ENCODE data around the gene STAT5B. TPM values are rescaled to one million over a fixed set of nuclear protein-coding genes. Genes with fewer than 3 reads are reported as not detected.
"Not testable (repeated sequence)": the region's sequence is repeated elsewhere in the genome, so short reads cannot be mapped to it uniquely, and the experiment has no call there.

STAT5B gene
- polyA plus RNA-seq, 3 donors: 28.5 to 103 (median 47.9) TPM

DNA sequence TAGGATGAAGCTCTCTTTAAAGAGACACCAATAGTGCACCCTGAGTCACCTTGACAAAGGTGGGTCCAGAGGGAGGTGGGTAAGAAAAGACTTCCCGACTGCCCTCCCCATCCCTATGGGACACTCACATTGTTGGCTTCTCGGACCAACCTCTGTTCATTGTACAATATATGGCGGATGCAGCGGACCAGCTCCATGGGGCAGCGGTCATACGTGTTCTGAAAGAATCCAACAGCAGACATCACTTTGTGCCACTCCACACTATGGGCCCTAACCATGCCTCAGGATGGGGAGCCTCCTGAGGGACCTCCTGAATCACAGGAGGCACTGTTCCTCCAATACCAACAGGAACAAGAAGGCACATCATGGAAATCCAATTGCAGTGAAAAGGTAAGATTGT is 51.5 kb downstream of the STAT5B start:
- peaks cover 33 to 64% of the 10 kb centered on the region in 2 donors for H3K36me3 ChIP-seq (replicated peaks in 1 of 2; ENCODE audit: control insufficient read depth in 1 of 2, insufficient read depth in 2 of 2, low read length in 2 of 2)
- no peak overlapping the region for H3K9ac ChIP-seq (ENCODE audit: insufficient read depth, low read length, poor library complexity, severe bottlenecking)
- peaks cover 13 to 21% of the 10 kb centered on the region in 2 donors for H3K4me1 ChIP-seq (ENCODE audit: control insufficient read depth in 1 of 2, insufficient read depth in 2 of 2, low read length in 2 of 2)
- Mint-ChIP-seq H3K4me1 (peaks cover 25% of the 10 kb centered on the region), H3K4me3 (no peak overlapping the region), H3K36me3 (peaks cover 50 to 71% of the 10 kb centered on the region in 2 donors), H3K9me3 (no peaks in the 10 kb centered on the region), H3K27me3 (ENCODE audit: low read depth in 3 of 3) (no peaks in the 10 kb centered on the region), H3K27ac (peak overlapping the region in 1 of 7 donors; percentile 19)
- no peak overlapping the region for H3K4me2 ChIP-seq (replicated peaks; ENCODE audit: extremely low read depth, low read length, poor library complexity, severe bottlenecking)
- WGBS (ENCODE audit: insufficient coverage): 100% methylated on average over 5 of the region's 6 CpGs
- H3K27ac ChIP-seq (ENCODE audit: low read depth in 1 of 2, low read length in 2 of 2): no peak overlapping the region
- no peak overlapping the region for H3K4me3 ChIP-seq (replicated peaks in 1 of 3; ENCODE audit: low read depth in 2 of 3, low read length in 3 of 3)
- TF ChIP-seq, protein P1, sequence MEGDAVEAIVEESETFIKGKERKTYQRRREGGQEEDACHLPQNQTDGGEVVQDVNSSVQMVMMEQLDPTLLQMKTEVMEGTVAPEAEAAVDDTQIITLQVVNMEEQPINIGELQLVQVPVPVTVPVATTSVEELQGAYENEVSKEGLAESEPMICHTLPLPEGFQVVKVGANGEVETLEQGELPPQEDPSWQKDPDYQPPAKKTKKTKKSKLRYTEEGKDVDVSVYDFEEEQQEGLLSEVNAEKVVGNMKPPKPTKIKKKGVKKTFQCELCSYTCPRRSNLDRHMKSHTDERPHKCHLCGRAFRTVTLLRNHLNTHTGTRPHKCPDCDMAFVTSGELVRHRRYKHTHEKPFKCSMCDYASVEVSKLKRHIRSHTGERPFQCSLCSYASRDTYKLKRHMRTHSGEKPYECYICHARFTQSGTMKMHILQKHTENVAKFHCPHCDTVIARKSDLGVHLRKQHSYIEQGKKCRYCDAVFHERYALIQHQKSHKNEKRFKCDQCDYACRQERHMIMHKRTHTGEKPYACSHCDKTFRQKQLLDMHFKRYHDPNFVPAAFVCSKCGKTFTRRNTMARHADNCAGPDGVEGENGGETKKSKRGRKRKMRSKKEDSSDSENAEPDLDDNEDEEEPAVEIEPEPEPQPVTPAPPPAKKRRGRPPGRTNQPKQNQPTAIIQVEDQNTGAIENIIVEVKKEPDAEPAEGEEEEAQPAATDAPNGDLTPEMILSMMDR (IDR thresholded peaks at IDR 0.05): no peak
- no peaks in the 10 kb centered on the region for H3K27me3 ChIP-seq (ENCODE audit: control insufficient read depth in 2 of 2, insufficient read depth in 2 of 2, low read length in 2 of 2)
- peaks cover 13% of the 10 kb centered on the region for H4K20me1 ChIP-seq (ENCODE audit: insufficient read depth, low read length)
- H3K9me3 ChIP-seq (replicated peaks in 1 of 2; ENCODE audit: control insufficient read depth in 1 of 2, insufficient read depth in 1 of 2, low read length in 2 of 2): no peaks in the 10 kb centered on the region
- H2AFZ ChIP-seq (ENCODE audit: insufficient read depth, low read depth, low read length, poor library complexity, severe bottlenecking): no peak overlapping the region
- intact Hi-C loops (cut with micrococcal nuclease): loop anchor here in 1 of 2 donors (5.0 kb wide), 1 partner anchor 63 kb away; the partner anchor contains the start of gene STAT5A
- H3K79me2 ChIP-seq (ENCODE audit: insufficient read depth, low read length): peaks cover 4% of the 10 kb centered on the region
- no peak for DNase-seq

DNA sequence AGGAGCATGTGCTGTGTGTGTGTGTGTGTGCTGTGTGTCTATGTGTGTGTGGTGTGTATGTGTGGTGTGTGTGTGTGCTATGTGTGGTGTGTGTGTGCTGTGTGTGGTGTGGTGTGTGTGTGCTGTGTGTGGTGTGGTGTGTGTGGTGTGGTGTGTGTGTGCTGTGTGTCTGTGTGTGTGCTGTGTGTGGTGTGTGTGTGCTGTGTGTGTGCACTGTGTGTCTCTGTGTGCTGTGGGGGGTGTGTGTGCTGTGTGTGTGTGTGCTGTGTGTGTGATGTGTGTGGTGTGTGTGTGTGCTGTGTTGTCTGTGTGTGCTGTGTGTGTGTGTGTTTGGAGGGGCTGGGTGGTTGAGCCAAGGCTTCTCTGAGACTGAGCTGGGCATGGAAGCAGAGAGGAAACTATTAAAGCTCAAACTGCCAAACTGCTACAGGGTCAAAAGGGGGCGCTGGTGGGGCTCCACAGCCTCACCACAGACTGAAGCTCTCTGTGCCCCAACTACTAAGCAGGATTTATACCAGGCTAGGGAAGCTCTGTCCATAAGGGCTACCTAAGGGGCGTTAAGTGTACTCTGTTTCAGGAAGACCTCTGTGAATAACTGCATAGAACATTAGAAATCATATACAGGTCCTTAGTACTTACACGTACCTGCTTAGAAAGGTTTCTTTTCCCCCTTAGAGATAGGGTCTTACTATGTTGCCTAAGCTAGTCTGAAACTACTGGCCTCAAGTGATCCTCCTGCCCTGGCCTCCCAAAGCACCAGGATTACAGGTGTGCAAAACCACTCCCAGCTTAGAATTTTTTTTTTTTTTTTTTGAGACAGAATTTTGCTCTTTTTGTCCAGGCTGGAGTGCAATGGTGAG is 54.1 kb downstream of the STAT5B start:
- peak; percentile 49 to 64 (median 57) for DNase-seq
- WGBS (ENCODE audit: insufficient coverage): 0% methylated on average over 1 of the region's 3 CpGs
- Histone ChIP-seq H4K20me1 (ENCODE audit: insufficient read depth, low read length) (peaks cover 13% of the 10 kb centered on the region), H3K4me1 (ENCODE audit: control insufficient read depth in 1 of 2, insufficient read depth in 2 of 2, low read length in 2 of 2) (peaks cover 13 to 16% of the 10 kb centered on the region in 2 donors), H3K4me3 (replicated peaks in 1 of 3; ENCODE audit: low read depth in 2 of 3, low read length in 3 of 3) (no peak overlapping the region), H3K36me3 (replicated peaks in 1 of 2; ENCODE audit: control insufficient read depth in 1 of 2, insufficient read depth in 2 of 2, low read length in 2 of 2) (peaks cover 47 to 66% of the 10 kb centered on the region in 2 donors), H3K9ac (ENCODE audit: insufficient read depth, low read length, poor library complexity, severe bottlenecking) (no peak overlapping the region), H3K4me2 (replicated peaks; ENCODE audit: extremely low read depth, low read length, poor library complexity, severe bottlenecking) (no peak overlapping the region), H2AFZ (ENCODE audit: insufficient read depth, low read depth, low read length, poor library complexity, severe bottlenecking) (no peak overlapping the region), H3K79me2 (ENCODE audit: insufficient read depth, low read length) (peaks cover 4% of the 10 kb centered on the region), H3K9me3 (replicated peaks in 1 of 2; ENCODE audit: control insufficient read depth in 1 of 2, insufficient read depth in 1 of 2, low read length in 2 of 2) (no peaks in the 10 kb centered on the region), H3K27ac (ENCODE audit: low read depth in 1 of 2, low read length in 2 of 2) (peak overlapping the region in 1 of 2 donors; percentile 57), H3K27me3 (ENCODE audit: control insufficient read depth in 2 of 2, insufficient read depth in 2 of 2, low read length in 2 of 2) (no peaks in the 10 kb centered on the region)
- no peak overlapping the region for H3K4me3 Mint-ChIP-seq
- intact Hi-C loops (cut with micrococcal nuclease): loop anchor here in 1 of 2 donors (5.0 kb wide), 1 partner anchor 65 kb away; the partner anchor contains the start of gene STAT5A
- no peaks in the 10 kb centered on the region for H3K27me3 Mint-ChIP-seq (ENCODE audit: low read depth in 3 of 3)
- H3K27ac Mint-ChIP-seq: peak overlapping the region in 6 of 7 donors; percentile 1 to 90 (median 70)
- H3K4me1 Mint-ChIP-seq: peaks cover 15% of the 10 kb centered on the region
- TF ChIP-seq, protein P1 (IDR thresholded peaks at IDR 0.05): peak; percentile 68
- no peaks in the 10 kb centered on the region for H3K9me3 Mint-ChIP-seq
- peaks cover 57 to 73% of the 10 kb centered on the region in 2 donors for H3K36me3 Mint-ChIP-seq

DNA sequence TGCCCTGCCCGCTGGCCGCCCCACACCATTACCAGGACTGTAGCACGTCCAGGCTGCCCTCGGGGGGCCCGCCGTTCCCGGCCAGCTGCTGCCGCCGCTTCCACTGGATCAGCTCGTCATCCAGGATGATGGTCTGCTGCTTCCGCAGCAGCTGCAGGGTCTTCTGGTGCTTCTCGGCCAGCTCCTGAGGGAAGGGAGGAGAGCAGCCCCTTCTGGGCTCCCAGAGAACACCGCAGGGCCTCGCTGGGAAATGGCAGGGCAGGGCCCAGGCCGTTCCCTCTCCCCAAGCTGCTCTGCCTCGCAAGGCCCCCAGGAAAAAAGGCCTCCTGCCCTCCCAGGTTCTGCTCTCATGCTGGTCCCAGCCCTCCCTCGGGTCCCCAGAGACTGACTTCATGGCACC is 56.9 kb downstream of the STAT5B start:
- H3K4me3 ChIP-seq (replicated peaks in 1 of 3; ENCODE audit: low read depth in 2 of 3, low read length in 3 of 3); H3K4me3 Mint-ChIP-seq; H3K27ac ChIP-seq (ENCODE audit: low read depth in 1 of 2, low read length in 2 of 2); H3K4me1 ChIP-seq (ENCODE audit: control insufficient read depth in 1 of 2, insufficient read depth in 2 of 2, low read length in 2 of 2); H3K27me3 ChIP-seq (ENCODE audit: control insufficient read depth in 2 of 2, insufficient read depth in 2 of 2, low read length in 2 of 2); DNase-seq; H2AFZ ChIP-seq (ENCODE audit: insufficient read depth, low read depth, low read length, poor library complexity, severe bottlenecking); H3K9me3 Mint-ChIP-seq; H3K9ac ChIP-seq (ENCODE audit: insufficient read depth, low read length, poor library complexity, severe bottlenecking); H3K4me2 ChIP-seq (replicated peaks; ENCODE audit: extremely low read depth, low read length, poor library complexity, severe bottlenecking); H3K27me3 Mint-ChIP-seq (ENCODE audit: low read depth in 3 of 3); intact Hi-C loops (cut with micrococcal nuclease); H3K79me2 ChIP-seq (ENCODE audit: insufficient read depth, low read length); H3K27ac Mint-ChIP-seq; H3K4me1 Mint-ChIP-seq; H3K9me3 ChIP-seq (replicated peaks in 1 of 2; ENCODE audit: control insufficient read depth in 1 of 2, insufficient read depth in 1 of 2, low read length in 2 of 2): not testable (repeated sequence)
- peaks cover 72 to 85% of the 10 kb centered on the region in 2 donors for H3K36me3 Mint-ChIP-seq
- no CpG with 5 or more reads among the region's 17 CpGs for WGBS (ENCODE audit: insufficient coverage)
- peaks cover 13% of the 10 kb centered on the region for H4K20me1 ChIP-seq (ENCODE audit: insufficient read depth, low read length)
- H3K36me3 ChIP-seq (replicated peaks in 1 of 2; ENCODE audit: control insufficient read depth in 1 of 2, insufficient read depth in 2 of 2, low read length in 2 of 2): peaks cover 68 to 85% of the 10 kb centered on the region in 2 donors
